H1 (cell line): ENCODE results near the gene FABP7. TPM values are rescaled to one million over a fixed set of nuclear protein-coding genes. Genes with fewer than 3 reads are reported as not detected.

Experiments used
- BRCA1 ChIP-seq: IDR thresholded peaks from 2 replicates; pipeline ENCODE4 v1.6.1; 2012; ENCODE audit warnings: low read depth, low read length, improper control_type of control experiment
- CHD2 ChIP-seq: IDR thresholded peaks from 2 replicates; pipeline ENCODE4 v1.6.1; 2012; ENCODE audit warnings: low read length, improper control_type of control experiment
- CHD7 ChIP-seq: fragments of 300-600 bp; sonication (generic); IDR thresholded peaks from 2 replicates; pipeline ENCODE4 v1.7.1; 2012; ENCODE audit warnings: low read length, moderate library complexity, mild to moderate bottlenecking, inconsistent platforms; ENCODE audit not compliant: insufficient replicate concordance
- JUN ChIP-seq: IDR thresholded peaks from 2 replicates; pipeline ENCODE4 v1.6.1; 2011; ENCODE audit warnings: low read depth, mild to moderate bottlenecking, improper control_type of control experiment, low read length
- MAFK ChIP-seq: IDR thresholded peaks from 2 replicates; pipeline ENCODE4 v1.6.1; 2012; ENCODE audit warnings: low read depth, mild to moderate bottlenecking, improper control_type of control experiment, low read length
- POLR2AphosphoS5 ChIP-seq: IDR thresholded peaks from 2 replicates; pipeline ENCODE4 v1.6.1; 2011; ENCODE audit warnings: low read depth, low read length
- RAD21 ChIP-seq, 2 experiments: IDR thresholded peaks in 1 of 2; conservative IDR thresholded peaks in 1 of 2; 2 replicates each; pipeline ENCODE4 v1.6.1; 2011; ENCODE audit warnings: low read depth in 2 of 2, low read length in 2 of 2, improper control_type of control experiment in 1 of 2, inconsistent platforms in 1 of 2, mild to moderate bottlenecking in 1 of 2, moderate library complexity in 1 of 2
- SIN3A ChIP-seq, 2 experiments: IDR thresholded peaks in 1 of 2; conservative IDR thresholded peaks in 1 of 2; 2 replicates each; pipeline ENCODE4 v1.6.1; 2011 to 2012; ENCODE audit warnings: low read length in 2 of 2, improper control_type of control experiment in 1 of 2, low read depth in 1 of 2, mild to moderate bottlenecking in 1 of 2
- SIRT6 ChIP-seq: IDR thresholded peaks from one replicate; pipeline ENCODE4 v1.7.1; 2012; ENCODE audit warnings: low read length, inconsistent platforms
- SRF ChIP-seq: IDR thresholded peaks from 2 replicates; pipeline ENCODE4 v1.6.1; 2011; ENCODE audit warnings: mild to moderate bottlenecking, low read depth, low read length, moderate library complexity
- polyA plus RNA-seq, 7 experiments: library from polyadenylated mRNA; depleted of rRNA in 3 of 7; stranded (reverse) in 5 of 7; unstranded in 2 of 7; fragments of >200 nt in 5 of 7; fragments of 200-250 nt in 2 of 7; gene quantifications; 1 replicate in 5 of 7; 2 replicates in 1 of 7; 4 replicates in 1 of 7; pipeline versions ENCODE4 v1.2.1 to v1.2.3, GENCODE V29; 2011 to 2013; ENCODE audit warnings: missing spikeins in 2 of 7, mixed read lengths in 2 of 7
- total RNA-seq: library from RNA; stranded (reverse); fragmentation: NEBNext Ultra II Directional; extraction: Animal tissue kit (Norgen Biotek cat#: 25700); gene quantifications from 2 replicates; pipeline ENCODE4 v1.2.1, GENCODE V29; 2021

FABP7 gene
- total and polyA plus RNA-seq, 2 of the 8 experiments (the other 6 are each of a cell fraction or from before 2014, with no cell fraction given) = 10.6 to 13.1 TPM

- TF ChIP-seq CHD7 (no peak), MAFK (no peak), SIRT6 (no peak), SRF (no peak), JUN (no peak), SIN3A (conservative IDR thresholded peaks at IDR 0.05 in 1 of 2, IDR thresholded peaks at IDR 0.05 in 1 of 2; ENCODE audit: low read depth in 1 of 2, low read length in 2 of 2) (no peak), BRCA1 (no peak), CHD2 (no peak), POLR2AphosphoS5 (no peak), RAD21 (IDR thresholded peaks at IDR 0.05 in 1 of 2, conservative IDR thresholded peaks at IDR 0.05 in 1 of 2; ENCODE audit: low read depth in 2 of 2, low read length in 2 of 2) (no peak)
- TF ChIP-seq, all 59 proteins: peak for 0
These were observed 26.4 kb upstream of the FABP7 start (continued) for GRCh38 chr6:122753000-122753687.
